ENCODE data around the gene PDX1.

PDX1 gene

DNA sequence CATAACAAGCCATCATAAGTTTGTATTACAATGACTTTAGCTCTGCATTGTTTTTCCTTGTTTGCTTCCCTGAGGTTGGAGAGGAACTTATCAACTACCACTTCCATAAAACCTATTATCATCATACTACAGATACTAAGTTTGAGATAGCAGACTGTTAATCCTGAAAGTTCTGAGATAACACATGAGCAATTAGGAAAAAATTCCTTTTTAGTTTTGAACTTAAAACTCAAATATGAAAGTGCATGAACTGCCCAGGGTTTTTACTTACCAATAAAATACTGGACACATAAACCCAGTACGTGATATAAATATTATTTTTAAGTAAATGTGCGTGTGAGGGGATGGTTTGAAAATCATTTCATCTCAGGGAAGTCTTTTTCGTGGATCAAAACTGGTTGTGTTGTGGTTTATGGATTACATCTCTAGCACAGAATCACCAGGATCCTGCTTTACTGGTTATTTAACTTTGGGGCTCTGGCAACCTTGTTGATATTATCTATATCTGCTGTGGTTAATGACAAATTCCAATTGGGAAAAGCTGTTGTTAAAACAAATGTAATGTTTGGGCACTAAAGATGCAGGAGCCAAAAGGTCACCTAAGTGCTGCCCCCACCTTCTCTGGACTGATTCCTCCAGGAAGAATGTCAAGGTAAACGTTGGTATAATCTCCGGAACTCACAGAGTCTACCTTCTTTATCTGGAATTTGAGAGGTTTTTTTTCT, 36.9 kb downstream of the PDX1 start:
- no peak overlapping the region for H3K4me2 ChIP-seq (ENCODE audit: low read length)
- H3K36me3 ChIP-seq (ENCODE audit: control insufficient read depth, insufficient read depth, low read length): no peaks in the 10 kb centered on the region
- TF ChIP-seq, protein P1, sequence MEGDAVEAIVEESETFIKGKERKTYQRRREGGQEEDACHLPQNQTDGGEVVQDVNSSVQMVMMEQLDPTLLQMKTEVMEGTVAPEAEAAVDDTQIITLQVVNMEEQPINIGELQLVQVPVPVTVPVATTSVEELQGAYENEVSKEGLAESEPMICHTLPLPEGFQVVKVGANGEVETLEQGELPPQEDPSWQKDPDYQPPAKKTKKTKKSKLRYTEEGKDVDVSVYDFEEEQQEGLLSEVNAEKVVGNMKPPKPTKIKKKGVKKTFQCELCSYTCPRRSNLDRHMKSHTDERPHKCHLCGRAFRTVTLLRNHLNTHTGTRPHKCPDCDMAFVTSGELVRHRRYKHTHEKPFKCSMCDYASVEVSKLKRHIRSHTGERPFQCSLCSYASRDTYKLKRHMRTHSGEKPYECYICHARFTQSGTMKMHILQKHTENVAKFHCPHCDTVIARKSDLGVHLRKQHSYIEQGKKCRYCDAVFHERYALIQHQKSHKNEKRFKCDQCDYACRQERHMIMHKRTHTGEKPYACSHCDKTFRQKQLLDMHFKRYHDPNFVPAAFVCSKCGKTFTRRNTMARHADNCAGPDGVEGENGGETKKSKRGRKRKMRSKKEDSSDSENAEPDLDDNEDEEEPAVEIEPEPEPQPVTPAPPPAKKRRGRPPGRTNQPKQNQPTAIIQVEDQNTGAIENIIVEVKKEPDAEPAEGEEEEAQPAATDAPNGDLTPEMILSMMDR (IDR thresholded peaks at IDR 0.05): no peak
- H3K27me3 ChIP-seq (ENCODE audit: control insufficient read depth, insufficient read depth, low read length): peaks cover 26% of the 10 kb centered on the region
- H3K4me3 ChIP-seq (ENCODE audit: low read depth, low read length): no peak overlapping the region
- H3K9ac ChIP-seq: no peak overlapping the region
- H3K27ac ChIP-seq: no peak overlapping the region
- H3K9me3 ChIP-seq (ENCODE audit: control insufficient read depth, low read length): no peaks in the 10 kb centered on the region
- no peaks in the 10 kb centered on the region for H3K4me1 ChIP-seq
- H3K79me2 ChIP-seq: no peaks in the 10 kb centered on the region
- H2AFZ ChIP-seq: no peak overlapping the region

DNA sequence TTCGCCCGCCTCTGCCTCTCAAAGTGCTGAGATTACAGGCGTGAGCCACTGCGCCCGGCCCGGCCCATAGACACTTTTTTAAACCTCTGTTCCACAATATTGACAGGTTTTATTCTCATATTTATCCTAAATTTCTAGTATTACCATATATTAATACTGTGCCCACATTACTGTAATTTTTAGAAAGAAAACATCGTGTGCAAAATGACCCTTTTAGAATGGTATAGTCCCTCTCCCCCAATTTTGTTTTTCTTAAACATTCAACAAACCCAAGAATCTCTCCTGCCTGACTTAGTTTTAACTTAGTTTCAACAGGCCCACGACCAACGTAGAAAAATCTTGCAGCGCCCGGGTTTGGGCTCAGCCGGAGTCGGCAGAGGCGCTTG, 40.2 kb downstream of the PDX1 start:
- Histone ChIP-seq H3K9ac (no peak overlapping the region), H3K4me1 (no peaks in the 10 kb centered on the region), H3K79me2 (no peaks in the 10 kb centered on the region), H2AFZ (no peak overlapping the region), H3K27me3 (ENCODE audit: control insufficient read depth, insufficient read depth, low read length) (peaks cover 23% of the 10 kb centered on the region), H3K36me3 (ENCODE audit: control insufficient read depth, insufficient read depth, low read length) (no peaks in the 10 kb centered on the region), H3K27ac (no peak overlapping the region), H3K4me2 (ENCODE audit: low read length) (no peak overlapping the region), H3K4me3 (ENCODE audit: low read depth, low read length) (no peak overlapping the region), H3K9me3 (ENCODE audit: control insufficient read depth, low read length) (no peaks in the 10 kb centered on the region)
- TF ChIP-seq, protein P1 (IDR thresholded peaks at IDR 0.05): no peak

- Histone ChIP-seq H2AFZ (no peak overlapping the region), H3K4me2 (ENCODE audit: low read length) (no peak overlapping the region), H3K36me3 (ENCODE audit: control insufficient read depth, insufficient read depth, low read length) (no peaks in the 10 kb centered on the region), H3K9ac (no peak overlapping the region), H3K27ac (no peak overlapping the region), H3K27me3 (ENCODE audit: control insufficient read depth, insufficient read depth, low read length) (peaks cover 21% of the 10 kb centered on the region), H3K79me2 (no peaks in the 10 kb centered on the region), H3K4me3 (ENCODE audit: low read depth, low read length) (no peak overlapping the region), H3K4me1 (no peaks in the 10 kb centered on the region), H3K9me3 (ENCODE audit: control insufficient read depth, low read length) (no peaks in the 10 kb centered on the region)
- TF ChIP-seq, protein P1 (IDR thresholded peaks at IDR 0.05): no peak
Measured at GRCh38 chr13:27960362-27961226, 40.8 kb downstream of the PDX1 start.

DNA sequence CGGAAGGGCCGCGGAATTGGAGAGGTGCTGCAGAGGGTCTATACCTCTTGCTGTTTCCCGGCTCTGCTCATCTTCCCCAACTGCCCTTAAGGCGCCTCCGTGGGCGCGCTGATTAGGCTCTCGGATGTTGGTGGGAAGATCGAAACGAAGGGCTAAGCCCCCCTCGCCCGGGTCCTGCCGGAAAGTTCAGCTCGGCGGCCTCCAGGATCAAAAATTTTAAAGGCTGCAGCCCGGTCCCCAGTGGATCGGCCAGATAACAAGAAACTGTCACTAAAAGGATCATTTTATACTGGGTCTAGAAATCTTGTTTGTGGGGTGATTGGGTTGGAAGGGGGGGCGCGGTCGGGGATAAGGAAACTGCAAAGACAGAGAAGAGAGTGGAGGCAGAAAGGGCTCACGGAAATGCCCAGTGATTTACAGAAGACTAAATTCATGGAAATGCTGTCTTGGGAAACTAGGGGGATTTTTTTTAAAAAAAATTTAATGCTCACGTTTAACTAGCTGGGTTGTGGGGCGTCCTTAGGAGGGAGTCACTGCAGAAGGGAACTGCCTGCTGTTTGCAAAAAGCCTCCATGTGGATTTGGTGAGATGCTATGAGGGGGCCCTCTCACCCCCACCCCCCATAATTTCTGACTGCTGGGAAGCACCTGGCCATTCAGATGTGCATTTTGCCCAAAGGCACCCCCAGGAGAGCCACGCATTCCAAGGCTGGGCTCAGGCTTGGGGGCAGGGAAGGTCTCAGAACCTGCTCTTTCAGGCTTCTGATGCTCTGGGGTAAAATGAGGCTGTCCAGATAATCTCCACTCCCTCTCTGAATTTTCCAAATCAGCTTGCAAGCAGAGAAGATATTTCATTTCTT, 41.7 kb downstream of the PDX1 start:
- no peaks in the 10 kb centered on the region for H3K36me3 ChIP-seq (ENCODE audit: control insufficient read depth, insufficient read depth, low read length)
- H3K27me3 ChIP-seq (ENCODE audit: control insufficient read depth, insufficient read depth, low read length): peaks cover 22% of the 10 kb centered on the region
- H3K4me3 ChIP-seq (ENCODE audit: low read depth, low read length): no peak overlapping the region
- TF ChIP-seq, protein P1 (IDR thresholded peaks at IDR 0.05): no peak
- no peaks in the 10 kb centered on the region for H3K9me3 ChIP-seq (ENCODE audit: control insufficient read depth, low read length)
- no peak overlapping the region for H3K9ac ChIP-seq
- H2AFZ ChIP-seq: no peak overlapping the region
- no peak overlapping the region for H3K27ac ChIP-seq
- no peaks in the 10 kb centered on the region for H3K79me2 ChIP-seq
- H3K4me2 ChIP-seq (ENCODE audit: low read length): no peak overlapping the region
- H3K4me1 ChIP-seq: no peaks in the 10 kb centered on the region

Measured in parathyroid adenoma (tissue), 2 donors.